Measurements from ENCODE around the gene SAMD3.
"Not testable (repeated sequence)": the region's sequence is repeated elsewhere in the genome, so short reads cannot be mapped to it uniquely, and the experiment has no call there.

SAMD3 gene

GRCh38 chr6:130222775-130223174, at the start of gene SAMD3:
SAMD3 (minus strand) TSS chr6:130222951; CDS start chr6:130215273, 7,678 bp downstream.
- no peak for DNase-seq (ENCODE audit: low read depth, low spot score)

GRCh38 chr6:130269969-130270635, 47.4 kb upstream of the SAMD3 start:
- DNase-seq (ENCODE audit: low read depth, low spot score) = no peak

DNA sequence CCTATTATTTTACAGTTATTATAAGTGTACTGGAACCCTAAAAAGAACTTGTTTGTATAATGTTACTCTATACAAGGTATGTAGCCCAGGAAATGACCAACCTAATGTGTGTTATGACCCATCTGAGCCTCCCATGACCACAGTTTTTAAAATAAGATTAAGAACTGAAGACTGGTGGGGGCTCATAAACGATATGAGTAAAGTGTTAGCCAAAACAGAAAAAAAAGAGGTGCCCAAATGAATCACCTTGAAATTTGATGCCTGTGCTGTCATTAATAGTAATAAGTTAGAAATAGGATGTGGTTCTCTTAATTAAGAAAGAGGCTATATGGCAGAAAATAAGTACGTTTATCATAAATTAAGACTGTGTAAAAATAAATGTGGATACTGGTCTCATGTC, 42.8 kb upstream of the SAMD3 start:
- DNase-seq (ENCODE audit: low read depth, low spot score) = not testable (repeated sequence)

DNA sequence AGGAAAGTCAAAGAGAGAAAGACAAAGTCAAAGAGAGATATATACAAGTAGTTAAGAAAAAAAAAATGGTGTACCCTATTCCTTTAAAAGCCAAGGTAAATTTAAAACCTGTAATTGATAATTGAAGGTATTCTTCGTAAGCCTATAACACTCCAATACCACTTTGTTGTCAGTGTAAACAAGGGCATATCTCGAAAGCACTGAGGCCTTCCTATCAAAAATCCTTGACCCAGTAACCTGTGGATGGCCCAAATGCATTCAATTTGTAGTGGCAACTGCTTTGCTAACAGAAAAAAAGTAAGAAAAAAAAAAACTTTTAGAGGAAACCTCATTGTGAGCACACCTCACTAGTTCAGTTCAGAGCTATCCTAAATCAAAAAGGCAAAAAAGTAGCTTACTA, 39.3 kb upstream of the SAMD3 start:
- DNase-seq (ENCODE audit: low read depth, low spot score) = no peak

DNA sequence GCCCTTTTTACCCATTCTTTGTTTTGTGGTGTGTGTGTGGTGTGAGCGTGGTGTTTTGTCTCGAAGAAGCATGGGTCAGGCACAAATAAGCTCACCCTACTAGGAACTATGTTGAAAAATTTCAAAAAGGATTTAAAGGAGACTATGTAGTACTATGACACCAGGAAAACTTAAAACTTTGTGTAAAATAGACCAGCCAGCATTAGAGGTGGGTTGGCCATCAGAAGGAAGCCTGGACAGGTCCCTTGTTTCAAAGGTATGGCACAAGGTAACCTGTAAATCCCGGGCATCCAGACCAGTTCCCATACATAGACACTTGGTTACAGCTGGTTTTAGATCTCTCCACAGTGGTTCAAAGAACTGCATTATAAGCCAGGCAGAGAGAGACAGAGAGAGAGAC, 38.8 kb upstream of the SAMD3 start:
- not testable (repeated sequence) for DNase-seq (ENCODE audit: low read depth, low spot score)

DNA sequence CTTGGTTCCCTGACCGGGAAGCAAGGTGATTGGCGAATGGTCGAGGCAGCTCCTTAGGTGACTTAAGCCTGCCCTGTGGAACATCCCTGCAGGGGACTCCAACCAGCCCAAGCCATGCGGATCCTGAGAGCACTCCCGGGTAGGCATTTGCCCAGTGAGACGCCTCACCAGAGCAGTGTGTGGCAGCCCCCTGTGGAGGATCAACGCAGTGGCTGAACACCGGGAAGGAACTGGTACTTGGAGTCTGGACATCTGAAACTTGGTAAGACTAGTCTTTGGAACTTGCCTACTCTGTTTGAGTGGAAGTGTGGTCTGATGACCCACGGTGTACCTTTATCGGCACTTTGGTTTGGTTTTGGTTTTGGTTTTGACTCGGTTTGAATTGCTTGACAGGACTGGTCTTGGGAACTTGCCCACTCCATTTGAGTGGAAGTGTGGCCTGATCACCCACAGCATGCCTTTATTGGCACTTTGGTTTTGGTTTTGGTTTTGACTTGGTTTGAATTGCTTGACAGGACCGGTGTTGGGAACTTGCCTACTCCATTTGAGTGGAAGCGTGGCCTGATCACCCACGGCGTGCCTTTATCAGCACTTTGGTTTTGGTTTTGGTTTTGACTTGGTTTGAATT, 38.0 kb upstream of the SAMD3 start:
- DNase-seq (ENCODE audit: low read depth, low spot score) = not testable (repeated sequence)

DNA sequence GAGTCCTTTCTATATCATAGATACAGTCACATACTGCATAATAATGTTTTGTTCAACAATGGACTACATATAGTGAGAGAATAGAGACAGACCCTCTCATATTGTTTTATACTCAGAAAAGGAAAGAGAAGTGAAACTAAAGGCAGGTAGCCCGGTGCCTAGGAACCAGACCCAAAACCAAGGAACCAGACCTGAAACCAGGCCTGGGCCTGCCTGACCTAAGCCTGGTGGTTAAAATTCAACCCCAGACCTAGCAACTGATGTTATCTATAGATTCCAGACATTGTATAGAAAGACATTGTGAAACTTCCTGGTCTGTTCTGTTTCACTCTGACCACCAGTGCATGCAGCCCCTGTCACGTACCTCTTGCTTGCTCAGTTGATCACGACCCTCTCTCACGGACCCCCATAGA, 37.3 kb upstream of the SAMD3 start:
- not testable (repeated sequence) for DNase-seq (ENCODE audit: low read depth, low spot score)

DNA sequence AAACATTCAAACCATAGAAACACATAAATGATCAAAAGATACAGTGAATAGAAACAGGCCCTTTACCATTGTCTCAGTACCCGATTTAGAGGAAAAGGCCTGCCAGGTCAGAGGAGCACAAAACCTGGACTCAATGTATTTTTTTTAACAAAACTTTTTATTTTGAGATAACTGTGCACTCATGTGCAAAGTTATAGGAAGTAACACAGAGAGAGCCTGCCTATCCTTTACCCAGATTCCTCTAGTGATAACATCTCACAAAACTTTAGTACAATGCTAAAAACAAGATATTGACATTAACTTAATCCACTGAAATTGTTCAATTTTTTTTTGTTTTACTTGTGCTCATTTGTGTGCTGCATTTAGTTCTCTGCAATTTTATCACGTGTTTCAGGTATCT, 36.8 kb upstream of the SAMD3 start:
- DNase-seq (ENCODE audit: low read depth, low spot score) = no peak

DNA sequence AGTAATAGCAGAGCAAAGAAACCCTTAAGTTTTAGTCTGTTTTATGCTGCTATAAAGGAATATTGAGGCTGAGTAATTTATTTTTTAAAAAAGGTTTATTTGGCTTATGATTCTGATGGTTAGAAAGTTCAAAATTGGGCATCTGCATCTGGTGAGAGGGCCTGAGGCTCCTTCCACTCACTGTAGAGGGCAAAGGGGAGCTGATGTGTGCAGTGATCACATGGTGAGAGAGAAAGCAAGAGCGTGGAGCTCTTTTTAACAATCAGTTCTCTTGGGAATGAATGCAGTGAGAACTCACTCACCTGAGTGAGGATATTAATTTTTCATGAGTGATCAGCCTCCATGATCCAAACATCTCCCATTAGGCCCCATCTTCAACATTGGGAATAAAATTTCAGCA, 36.4 kb upstream of the SAMD3 start:
- no peak for DNase-seq (ENCODE audit: low read depth, low spot score)

- DNase-seq (ENCODE audit: low read depth, low spot score) = no peak
Observed at GRCh38 chr6:130252527-130253237, 29.9 kb upstream of the SAMD3 start.

GRCh38 chr6:130245267-130245666, 22.5 kb upstream of the SAMD3 start:
- no peak for DNase-seq (ENCODE audit: low read depth, low spot score)

DNA sequence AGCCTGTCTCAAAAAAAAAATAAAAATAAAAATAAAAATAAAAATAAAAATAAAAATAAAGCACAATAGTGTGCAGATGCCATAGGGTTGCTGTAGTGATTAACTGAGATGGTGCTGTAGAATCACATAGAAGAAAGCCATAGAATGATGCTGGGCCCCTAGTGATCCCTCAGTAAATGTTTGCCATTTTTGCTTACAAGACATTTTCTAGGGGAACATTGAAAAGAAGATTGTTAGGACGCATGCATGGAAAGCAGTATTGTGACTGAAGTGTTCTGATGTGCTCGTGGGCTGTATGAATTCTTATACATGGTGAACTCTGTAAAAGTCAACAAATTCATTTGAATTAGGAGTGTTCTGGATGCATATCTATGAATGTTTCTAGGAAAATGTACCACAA, 22.0 kb upstream of the SAMD3 start:
- no peak for DNase-seq (ENCODE audit: low read depth, low spot score)

DNA sequence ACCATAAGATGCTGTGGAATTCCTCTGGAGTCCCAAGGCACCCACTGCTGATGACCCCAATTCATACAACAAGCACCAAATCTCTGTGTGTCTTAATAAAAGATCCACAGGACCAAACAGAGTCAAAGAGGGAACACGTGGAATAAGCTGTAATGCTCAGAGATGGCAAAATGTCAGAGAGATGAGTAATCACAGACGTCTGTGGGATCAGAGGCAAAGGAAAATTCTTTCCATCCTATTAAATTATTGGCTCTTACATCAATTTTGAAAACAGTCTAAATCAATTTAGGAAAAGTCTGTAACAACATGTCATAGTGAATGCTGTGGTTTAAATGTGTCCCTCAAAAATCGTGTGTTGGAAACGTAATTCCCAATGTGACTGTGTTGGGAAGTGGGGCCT, 17.5 kb upstream of the SAMD3 start:
- DNase-seq (ENCODE audit: low read depth, low spot score) = no peak

DNA sequence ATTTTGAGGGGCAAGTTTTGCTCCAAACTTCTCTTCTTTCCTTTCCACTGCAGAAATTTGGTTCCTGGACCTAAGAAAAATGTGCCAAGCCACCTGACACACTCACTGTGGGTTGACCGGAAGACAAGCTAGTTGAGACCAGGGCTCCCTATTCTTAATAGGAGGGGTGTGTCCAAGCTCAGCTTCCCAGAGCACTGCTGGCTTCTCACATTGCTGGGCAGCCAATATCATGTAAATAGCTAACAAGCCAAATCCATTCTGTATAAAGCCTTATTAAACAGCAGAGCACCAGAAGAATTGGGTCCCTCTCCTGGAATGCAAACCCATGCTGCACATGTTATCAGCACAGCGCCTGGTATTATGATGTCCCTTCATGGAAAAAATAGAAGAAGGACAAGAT, 17.0 kb upstream of the SAMD3 start:
- no peak for DNase-seq (ENCODE audit: low read depth, low spot score)

DNA sequence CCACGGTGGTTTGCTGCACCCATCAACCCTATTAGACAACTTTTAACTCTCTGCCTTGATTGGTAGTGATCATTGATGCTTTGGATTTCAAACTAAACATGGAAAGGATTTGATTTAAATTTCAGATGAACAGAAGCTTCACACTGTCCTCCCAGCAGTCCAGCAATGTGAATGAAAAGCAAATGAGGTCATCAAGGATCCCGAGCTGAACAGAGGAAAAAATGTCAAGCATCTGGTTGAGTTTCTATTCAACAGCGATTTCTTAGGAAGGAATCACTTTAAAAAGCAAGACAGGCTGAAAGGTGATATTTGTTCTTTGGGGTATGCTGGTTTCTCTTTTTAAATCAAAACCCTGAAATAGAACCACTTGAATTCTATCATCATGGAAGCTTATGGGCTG, 10.6 kb upstream of the SAMD3 start:
- DNase-seq (ENCODE audit: low read depth, low spot score) = no peak

DNA sequence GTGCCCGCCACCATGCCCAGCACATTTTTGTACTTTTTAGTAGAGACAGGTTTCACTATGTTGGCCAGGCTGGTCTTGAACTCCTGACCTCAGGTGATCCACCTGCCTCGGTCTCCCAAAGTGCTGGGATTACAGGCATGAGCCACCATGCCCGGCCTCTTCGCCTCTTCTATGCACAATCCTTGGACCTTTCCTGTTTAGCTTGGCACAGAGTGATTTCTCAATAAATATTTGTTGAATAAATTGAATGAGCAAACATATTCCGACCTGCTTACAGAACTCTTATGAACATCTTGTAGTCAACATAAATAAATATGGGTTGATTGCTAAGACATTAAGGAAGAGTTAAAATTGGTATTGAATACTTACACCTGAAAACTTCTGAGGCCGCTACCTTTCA, 7.8 kb upstream of the SAMD3 start:
- not testable (repeated sequence) for DNase-seq (ENCODE audit: low read depth, low spot score)

DNA sequence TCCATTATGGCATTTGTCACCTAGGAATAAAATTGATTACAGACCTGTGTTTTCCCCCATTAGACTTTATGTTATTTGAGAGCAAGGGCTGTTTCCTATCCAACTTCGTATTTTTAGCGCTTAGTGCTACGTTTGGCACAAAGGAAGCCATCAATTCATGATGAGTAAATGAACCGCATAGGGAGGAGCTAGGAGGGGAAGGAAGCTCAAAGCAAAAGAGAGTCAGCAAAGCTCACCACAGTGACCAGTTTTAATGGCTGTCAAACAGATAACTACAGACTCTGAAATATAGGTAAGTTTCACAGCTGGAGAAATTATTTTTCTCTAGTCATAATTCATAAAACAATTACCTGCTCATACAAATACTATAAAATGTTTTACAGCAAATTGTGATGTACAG, 6.9 kb upstream of the SAMD3 start:
- no peak for DNase-seq (ENCODE audit: low read depth, low spot score)

DNA sequence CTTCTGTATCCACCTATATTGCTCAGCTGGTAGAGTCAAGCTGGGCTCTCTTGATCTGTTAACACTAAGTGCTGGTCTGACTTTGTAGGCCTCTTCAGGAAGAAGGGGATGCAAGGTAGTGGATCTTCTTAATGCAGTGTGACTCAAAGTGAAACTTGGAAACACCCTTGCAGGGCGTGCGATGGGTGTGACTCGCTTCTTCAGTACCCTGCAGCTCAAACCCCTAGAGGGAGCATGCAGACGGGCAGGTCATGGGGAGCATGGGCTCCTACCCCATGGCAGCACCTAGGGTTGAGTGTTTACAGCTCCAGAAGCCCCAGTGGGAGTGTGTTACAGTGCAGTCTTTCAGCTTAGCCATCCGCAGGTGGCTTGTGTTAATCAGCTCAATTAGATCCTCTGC, 757 bp upstream of the SAMD3 start:
- peak; percentile 21 for DNase-seq (ENCODE audit: low read depth, low spot score)

DNA sequence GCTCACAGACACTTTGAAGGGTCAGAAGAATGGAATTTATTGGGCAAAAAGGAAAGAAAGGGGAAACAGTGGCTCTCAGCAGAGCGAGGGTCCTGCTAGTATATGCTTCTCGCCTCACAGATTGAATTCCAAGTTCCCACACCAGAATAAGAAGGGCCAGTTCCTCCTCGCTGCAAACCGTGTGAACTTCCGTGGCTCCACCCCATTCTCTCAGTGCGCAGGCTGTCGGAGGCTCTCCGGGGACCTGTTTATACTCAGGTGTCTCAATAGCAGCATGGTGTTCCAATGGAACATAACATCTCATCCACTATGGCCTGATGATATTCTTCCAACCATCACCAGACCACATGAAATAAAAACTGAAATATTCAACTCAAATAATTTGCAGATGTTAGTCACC, 4.6 kb downstream of the SAMD3 start:
- no peak for DNase-seq (ENCODE audit: low read depth, low spot score)

GRCh38 chr6:130216620-130217019, 6.1 kb downstream of the SAMD3 start:
- DNase-seq (ENCODE audit: low read depth, low spot score) = no peak

GRCh38 chr6:130215526-130215925, 7.2 kb downstream of the SAMD3 start:
- no peak for DNase-seq (ENCODE audit: low read depth, low spot score)

- DNase-seq (ENCODE audit: low read depth, low spot score) = no peak
Observed at GRCh38 chr6:130212215-130212874, 10.4 kb downstream of the SAMD3 start.

All from activated CD4-positive, CD25-positive, alpha-beta regulatory T cell treated with anti-CD3 and anti-CD28 coated beads, Interleukin-2, amount 50 U/mL, for 16 hours (primary cell).